ENCODE data around the gene RUVBL1.

RUVBL1 gene

GRCh38 chr3:128131897-128132646 is 8.5 kb upstream of the RUVBL1 start:
- DNase-seq: no peak

- no peak for DNase-seq
These were observed 4.6 kb upstream of the RUVBL1 start for GRCh38 chr3:128128251-128128650.

- no peak for DNase-seq
These were observed 3.6 kb upstream of the RUVBL1 start for GRCh38 chr3:128127236-128127635.

GRCh38 chr3:128123156-128123537 is 465 bp downstream of the RUVBL1 start:
- DNase-seq: no peak

- no peak for DNase-seq
These were observed 1.6 kb downstream of the RUVBL1 start for GRCh38 chr3:128122013-128122412.

GRCh38 chr3:128113817-128114794 is 9.5 kb downstream of the RUVBL1 start:
- no peak for DNase-seq

- no peak for DNase-seq
These were observed 11.1 kb downstream of the RUVBL1 start for GRCh38 chr3:128112357-128112968.

- DNase-seq: no peak
These were observed 12.5 kb downstream of the RUVBL1 start for GRCh38 chr3:128111147-128111546.

GRCh38 chr3:128107834-128108233 is 15.8 kb downstream of the RUVBL1 start:
- no peak for DNase-seq

- DNase-seq: no peak
These were observed 20.4 kb downstream of the RUVBL1 start for GRCh38 chr3:128103136-128103676.

GRCh38 chr3:128100638-128101037 is 23.0 kb downstream of the RUVBL1 start:
- DNase-seq: no peak

GRCh38 chr3:128100161-128100560 is 23.5 kb downstream of the RUVBL1 start:
- DNase-seq: no peak

- no peak for DNase-seq
These were observed 25.4 kb downstream of the RUVBL1 start for GRCh38 chr3:128098234-128098633.

- DNase-seq: peak; percentile 27
These were observed 28.3 kb downstream of the RUVBL1 start for GRCh38 chr3:128095222-128095703.

- no peak for DNase-seq
These were observed 29.1 kb downstream of the RUVBL1 start for GRCh38 chr3:128094295-128095151.

GRCh38 chr3:128091586-128091985 is 32.0 kb downstream of the RUVBL1 start:
- DNase-seq: no peak

- DNase-seq: no peak
These were observed 34.5 kb downstream of the RUVBL1 start for GRCh38 chr3:128089135-128089534.

- no peak for DNase-seq
These were observed 39.0 kb downstream of the RUVBL1 start for GRCh38 chr3:128084675-128085021.

- DNase-seq: no peak
These were observed 39.5 kb downstream of the RUVBL1 start for GRCh38 chr3:128083980-128084674.

- DNase-seq: no peak
These were observed 40.2 kb downstream of the RUVBL1 start for GRCh38 chr3:128083396-128083795.

GRCh38 chr3:128082546-128082945 is 41.1 kb downstream of the RUVBL1 start:
- no peak for DNase-seq

- no peak for DNase-seq
These were observed 41.8 kb downstream of the RUVBL1 start for GRCh38 chr3:128081846-128082245.
